22Rv1 (cell line): ENCODE results near the gene LRRC46.
A peak's percentile ranks its signal among the peaks of the same experiment; 100 is the strongest.

Source experiments
- ZFX ChIP-seq: fragments of 450-650 bp; IDR thresholded peaks from 2 replicates; pipeline ENCODE4 v1.6.1; 2017; ENCODE audit warnings: antibody characterized with exemption, borderline replicate concordance
- TF ChIP-seq, protein P1 (sequence below): fragments of 450-650 bp; IDR thresholded peaks from 2 replicates; pipeline ENCODE4 v1.5.1; 2017; ENCODE audit warnings: mild to moderate bottlenecking

DNA sequence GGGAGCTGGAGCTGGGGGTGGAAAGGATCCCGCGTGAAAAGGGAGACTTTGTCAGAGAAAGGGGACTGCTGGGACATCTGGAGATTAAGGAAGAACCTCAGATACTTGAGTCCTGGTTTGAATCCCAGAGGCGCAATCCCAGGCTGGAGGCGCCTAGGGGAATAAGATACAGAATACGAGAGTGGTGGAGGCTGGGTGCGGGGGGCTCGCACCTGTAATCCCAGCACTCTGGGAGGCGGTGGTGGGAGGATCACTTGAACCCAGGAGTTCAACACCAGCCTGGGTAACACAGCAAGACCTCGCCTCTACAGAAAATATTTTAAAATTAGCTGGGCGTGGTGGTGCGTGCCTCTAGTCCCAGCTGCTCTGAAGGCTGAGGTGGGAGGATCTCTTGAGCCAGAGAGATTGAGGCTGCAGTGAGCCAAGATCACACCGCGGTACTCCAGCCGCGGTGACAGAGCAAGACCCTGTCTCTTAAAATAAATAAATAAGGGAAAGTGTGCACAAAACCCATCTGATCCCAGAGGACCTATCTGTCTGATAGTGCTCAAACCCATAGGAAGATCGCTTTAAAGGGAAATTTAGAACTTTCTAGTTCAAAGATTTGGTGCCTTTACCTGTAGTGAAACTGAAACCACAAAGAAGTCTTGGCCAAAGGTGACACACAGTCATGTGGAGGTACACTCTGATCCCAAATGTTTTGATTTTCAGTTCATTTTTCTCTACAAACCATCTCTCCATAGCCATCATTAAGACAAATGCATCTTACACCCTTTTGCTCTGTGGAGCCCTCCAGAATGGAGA, 10.2 kb downstream of the LRRC46 start:
- TF ChIP-seq, protein P1, sequence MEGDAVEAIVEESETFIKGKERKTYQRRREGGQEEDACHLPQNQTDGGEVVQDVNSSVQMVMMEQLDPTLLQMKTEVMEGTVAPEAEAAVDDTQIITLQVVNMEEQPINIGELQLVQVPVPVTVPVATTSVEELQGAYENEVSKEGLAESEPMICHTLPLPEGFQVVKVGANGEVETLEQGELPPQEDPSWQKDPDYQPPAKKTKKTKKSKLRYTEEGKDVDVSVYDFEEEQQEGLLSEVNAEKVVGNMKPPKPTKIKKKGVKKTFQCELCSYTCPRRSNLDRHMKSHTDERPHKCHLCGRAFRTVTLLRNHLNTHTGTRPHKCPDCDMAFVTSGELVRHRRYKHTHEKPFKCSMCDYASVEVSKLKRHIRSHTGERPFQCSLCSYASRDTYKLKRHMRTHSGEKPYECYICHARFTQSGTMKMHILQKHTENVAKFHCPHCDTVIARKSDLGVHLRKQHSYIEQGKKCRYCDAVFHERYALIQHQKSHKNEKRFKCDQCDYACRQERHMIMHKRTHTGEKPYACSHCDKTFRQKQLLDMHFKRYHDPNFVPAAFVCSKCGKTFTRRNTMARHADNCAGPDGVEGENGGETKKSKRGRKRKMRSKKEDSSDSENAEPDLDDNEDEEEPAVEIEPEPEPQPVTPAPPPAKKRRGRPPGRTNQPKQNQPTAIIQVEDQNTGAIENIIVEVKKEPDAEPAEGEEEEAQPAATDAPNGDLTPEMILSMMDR = peak; percentile 58
- no peak for TF ChIP-seq ZFX
